WTC11 (cell line): ENCODE data around the gene DHX40. TPM values are rescaled to one million over a fixed set of nuclear protein-coding genes. Genes with fewer than 3 reads are reported as not detected.

Experiments
- ATAC-seq: fragments of 200-7000 bp; cut with Tn5 transposase; 2 replicates; pipeline ENCODE4 v1.10.0; 2021; ENCODE audit warnings: mild to moderate bottlenecking, moderate library complexity
- CTCF ChIA-PET: fragments of 300-600 bp; sonication (Branson Sonifier 250); formaldehyde crosslinking; loops from one replicate; lab custom pipeline; 2021; ENCODE audit warnings: antibody characterized with exemption; lab: Charles Lee
- POLR2A ChIA-PET: fragments of 350-600 bp; sonication (Branson Sonifier 250); formaldehyde crosslinking; loops from one replicate; lab custom pipeline; 2021; ENCODE audit warnings: antibody characterized with exemption; lab: Charles Lee
- DNase-seq: peaks from one replicate; pipeline ENCODE4 v3.0.0; 2021; ENCODE audit warnings: low spot score
- H3K27ac Mint-ChIP-seq: 2 replicates; pipeline ENCODE4 v1.8.0; 2021; ENCODE audit warnings: mixed read lengths
- H3K27me3 Mint-ChIP-seq: 2 replicates; pipeline ENCODE4 v1.8.0; 2021; ENCODE audit warnings: low read depth, mild to moderate bottlenecking, moderate library complexity, mixed read lengths
- H3K36me3 Mint-ChIP-seq: 2 replicates; pipeline ENCODE4 v1.8.0; 2021; ENCODE audit warnings: mixed read lengths
- H3K4me1 Mint-ChIP-seq: 2 replicates; pipeline ENCODE4 v1.8.0; 2022; ENCODE audit warnings: mixed read lengths
- H3K4me3 Mint-ChIP-seq: 2 replicates; pipeline ENCODE4 v1.8.0; 2021; ENCODE audit warnings: mild to moderate bottlenecking, moderate library complexity, mixed read lengths
- H3K9me3 Mint-ChIP-seq: 2 replicates; pipeline ENCODE4 v1.8.0; 2021; ENCODE audit warnings: mixed read lengths
- CREB1 ChIP-seq: sonication (generic); formaldehyde crosslinking; IDR thresholded peaks from 2 replicates; pipeline ENCODE4 v1.8.0; 2023; ENCODE audit warnings: mild to moderate bottlenecking, missing genetic modification reagents
- CTCF ChIP-seq: fragments of 200-600 bp; IDR thresholded peaks from 2 replicates; pipeline ENCODE4 v1.8.0; 2022; ENCODE audit warnings: antibody characterized with exemption
- ESRRA ChIP-seq: sonication (generic); formaldehyde crosslinking; IDR thresholded peaks from 2 replicates; pipeline ENCODE4 v1.8.1; 2022; ENCODE audit warnings: mild to moderate bottlenecking, missing genetic modification reagents, borderline replicate concordance
- FOXJ3 ChIP-seq: sonication (generic); formaldehyde crosslinking; IDR thresholded peaks from 2 replicates; pipeline ENCODE4 v1.9.0; 2021; ENCODE audit warnings: missing genetic modification reagents, mild to moderate bottlenecking, borderline replicate concordance
- FOXP1 ChIP-seq: sonication (generic); formaldehyde crosslinking; IDR thresholded peaks from 2 replicates; pipeline ENCODE4 v1.8.0; 2022; ENCODE audit warnings: missing genetic modification reagents, mild to moderate bottlenecking, moderate library complexity, borderline replicate concordance
- NFE2L1 ChIP-seq: sonication (generic); formaldehyde crosslinking; IDR thresholded peaks from 2 replicates; pipeline ENCODE4 v1.8.1; 2023; ENCODE audit warnings: missing genetic modification reagents
- RELA ChIP-seq: sonication (generic); formaldehyde crosslinking; IDR thresholded peaks from 2 replicates; pipeline ENCODE4 v1.8.1; 2022; ENCODE audit warnings: missing genetic modification reagents, mild to moderate bottlenecking, borderline replicate concordance
- TEAD1 ChIP-seq: sonication (generic); formaldehyde crosslinking; IDR thresholded peaks from 2 replicates; pipeline ENCODE4 v1.8.0; 2022; ENCODE audit warnings: mild to moderate bottlenecking, missing genetic modification reagents
- ZNF219 ChIP-seq: sonication (generic); formaldehyde crosslinking; IDR thresholded peaks from 2 replicates; pipeline ENCODE4 v1.8.0; 2023; ENCODE audit warnings: missing genetic modification reagents, mild to moderate bottlenecking, borderline replicate concordance
- ZNF396 ChIP-seq: fragments of 250-450 bp; sonication (Bioruptor Pico); IDR thresholded peaks from 2 replicates; pipeline ENCODE4 v1.8.0; 2021; ENCODE audit warnings: mild to moderate bottlenecking, moderate library complexity, borderline replicate concordance
- ZNF532 ChIP-seq: fragments of 250-450 bp; sonication (Bioruptor Pico); IDR thresholded peaks from 2 replicates; pipeline ENCODE4 v1.9.0; 2021; ENCODE audit warnings: mild to moderate bottlenecking, borderline replicate concordance
- ZNF671 ChIP-seq: fragments of 250-450 bp; sonication (Bioruptor Pico); IDR thresholded peaks from 2 replicates; pipeline ENCODE4 v1.8.0; 2021; ENCODE audit warnings: mild to moderate bottlenecking
- total RNA-seq: library from RNA; stranded (reverse); gene quantifications from 3 replicates; pipeline ENCODE4 v1.2.3, GENCODE V29; 2021
- TF ChIP-seq, protein P1 (sequence below): sonication (generic); formaldehyde crosslinking; conservative IDR thresholded peaks from 2 replicates; pipeline ENCODE4 v1.8.1; 2022; ENCODE audit warnings: mild to moderate bottlenecking, missing genetic modification reagents
- TF ChIP-seq, protein P2 (sequence below): sonication (generic); formaldehyde crosslinking; IDR thresholded peaks from 2 replicates; pipeline ENCODE4 v1.8.0; 2023; ENCODE audit warnings: missing genetic modification reagents
- TF ChIP-seq, protein P3 (sequence below): sonication (generic); formaldehyde crosslinking; IDR thresholded peaks from 2 replicates; pipeline ENCODE4 v1.8.1; 2023; ENCODE audit warnings: mild to moderate bottlenecking, missing genetic modification reagents

DHX40 gene
- total RNA-seq, 1 experiment from 2014 or later: 26.9 TPM

DNA sequence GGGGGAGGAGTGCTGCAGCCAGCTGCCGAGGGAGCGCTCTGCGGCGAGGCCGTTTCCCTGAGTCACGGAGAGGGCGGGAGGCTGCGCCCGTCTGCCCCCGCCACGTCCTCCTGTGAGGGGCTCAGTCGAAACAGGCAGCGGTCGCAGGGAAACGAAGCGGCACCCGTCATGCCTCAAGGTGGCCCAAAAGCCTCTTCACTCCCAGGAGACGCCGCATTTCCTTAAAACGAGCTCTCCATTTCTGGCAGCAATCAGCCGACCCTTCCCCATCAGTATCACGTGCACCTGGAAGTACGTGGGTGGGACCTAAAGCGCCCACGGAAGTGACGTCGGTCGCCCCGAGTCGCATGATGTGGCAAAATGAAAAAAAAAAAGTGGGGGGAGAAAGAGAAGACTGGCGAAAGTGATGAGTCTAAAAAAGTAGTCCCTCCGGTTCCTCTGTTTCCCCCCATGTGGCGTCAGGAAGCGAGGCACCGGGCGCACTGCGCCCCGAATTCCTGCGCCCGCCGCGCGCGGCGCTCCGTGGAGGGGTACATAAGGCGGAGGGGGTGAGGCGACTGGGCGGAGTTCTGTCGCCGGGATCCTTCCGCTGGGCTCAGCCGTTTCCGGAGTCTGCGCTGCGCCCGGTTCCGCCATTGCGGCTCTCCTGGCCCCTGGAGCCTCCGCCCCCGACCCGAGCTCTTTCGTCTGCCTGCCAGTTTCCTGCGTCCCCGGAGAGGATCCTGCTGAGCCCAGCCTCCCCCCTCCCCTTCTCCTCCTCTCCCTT, 54.1 kb downstream of the DHX40 start, which contains the start of gene CLTC (continued):
- TF ChIP-seq, protein P1, sequence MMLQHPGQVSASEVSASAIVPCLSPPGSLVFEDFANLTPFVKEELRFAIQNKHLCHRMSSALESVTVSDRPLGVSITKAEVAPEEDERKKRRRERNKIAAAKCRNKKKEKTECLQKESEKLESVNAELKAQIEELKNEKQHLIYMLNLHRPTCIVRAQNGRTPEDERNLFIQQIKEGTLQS (CRISPR knock-in tag): no peak
- TF ChIP-seq ESRRA (CRISPR knock-in tag) (no peak), RELA (peak; percentile 61; the same call in 1 of the 2 replicates), CREB1 (CRISPR knock-in tag) (no peak), TEAD1 (CRISPR knock-in tag) (0 out of 2 replicates have a peak, but pooled peaks have one; percentile 20), ZNF532 (CRISPR knock-in tag) (peak; percentile 71; the same call in 1 of the 2 replicates), ZNF396 (CRISPR knock-in tag) (no peak), FOXJ3 (CRISPR knock-in tag) (no peak), ZNF671 (CRISPR knock-in tag) (no peak), NFE2L1 (CRISPR knock-in tag) (peak; percentile 88; the same call in 1 of the 2 replicates), FOXP1 (no peak; the same call in none of the 2 replicates), CTCF (no peak)
- TF ChIP-seq, protein P2, sequence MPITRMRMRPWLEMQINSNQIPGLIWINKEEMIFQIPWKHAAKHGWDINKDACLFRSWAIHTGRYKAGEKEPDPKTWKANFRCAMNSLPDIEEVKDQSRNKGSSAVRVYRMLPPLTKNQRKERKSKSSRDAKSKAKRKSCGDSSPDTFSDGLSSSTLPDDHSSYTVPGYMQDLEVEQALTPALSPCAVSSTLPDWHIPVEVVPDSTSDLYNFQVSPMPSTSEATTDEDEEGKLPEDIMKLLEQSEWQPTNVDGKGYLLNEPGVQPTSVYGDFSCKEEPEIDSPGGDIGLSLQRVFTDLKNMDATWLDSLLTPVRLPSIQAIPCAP (CRISPR knock-in tag): no peak
- TF ChIP-seq, all 79 proteins: peak for 26

- Mint-ChIP-seq H3K27me3 (no peaks in the 10 kb centered on the region), H3K4me1 (peaks cover 41% of the 10 kb centered on the region), H3K4me3 (peak overlapping the region; percentile 90), H3K27ac (peak overlapping the region; percentile 100), H3K36me3 (no peaks in the 10 kb centered on the region), H3K9me3 (no peaks in the 10 kb centered on the region)
- no peak for TF ChIP-seq ZNF219 (CRISPR knock-in tag)
- TF ChIP-seq, protein P3, sequence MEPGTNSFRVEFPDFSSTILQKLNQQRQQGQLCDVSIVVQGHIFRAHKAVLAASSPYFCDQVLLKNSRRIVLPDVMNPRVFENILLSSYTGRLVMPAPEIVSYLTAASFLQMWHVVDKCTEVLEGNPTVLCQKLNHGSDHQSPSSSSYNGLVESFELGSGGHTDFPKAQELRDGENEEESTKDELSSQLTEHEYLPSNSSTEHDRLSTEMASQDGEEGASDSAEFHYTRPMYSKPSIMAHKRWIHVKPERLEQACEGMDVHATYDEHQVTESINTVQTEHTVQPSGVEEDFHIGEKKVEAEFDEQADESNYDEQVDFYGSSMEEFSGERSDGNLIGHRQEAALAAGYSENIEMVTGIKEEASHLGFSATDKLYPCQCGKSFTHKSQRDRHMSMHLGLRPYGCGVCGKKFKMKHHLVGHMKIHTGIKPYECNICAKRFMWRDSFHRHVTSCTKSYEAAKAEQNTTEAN (CRISPR knock-in tag): peak; percentile 6; the same call in 1 of the 2 replicates
- CTCF ChIA-PET: interaction anchor here (1.7 kb wide), 1 partner anchor 24 kb away, joined by 6 read pairs; no protein-coding TSS in a partner anchor
- DNase-seq (no peak), ATAC-seq (no peak; the same call in 1 of the 2 replicates)
- POLR2A ChIA-PET: interaction anchor here (1.0 to 1.7 kb wide), 4 partner anchors 19 to 514 kb away, joined by 3 to 7 read pairs (median 4); partner anchors contain the start of gene TRIM37
Measured at GRCh38 chr17:59620064-59620359, 54.6 kb downstream of the DHX40 start.
